ENCODE results near the gene C10orf62. TPM values are rescaled to one million over a fixed set of nuclear protein-coding genes. Genes with fewer than 3 reads are reported as not detected.

C10orf62 gene
- total RNA-seq, 4 donors from 2014 or later, result 0.32 TPM; not detected in 3

DNA sequence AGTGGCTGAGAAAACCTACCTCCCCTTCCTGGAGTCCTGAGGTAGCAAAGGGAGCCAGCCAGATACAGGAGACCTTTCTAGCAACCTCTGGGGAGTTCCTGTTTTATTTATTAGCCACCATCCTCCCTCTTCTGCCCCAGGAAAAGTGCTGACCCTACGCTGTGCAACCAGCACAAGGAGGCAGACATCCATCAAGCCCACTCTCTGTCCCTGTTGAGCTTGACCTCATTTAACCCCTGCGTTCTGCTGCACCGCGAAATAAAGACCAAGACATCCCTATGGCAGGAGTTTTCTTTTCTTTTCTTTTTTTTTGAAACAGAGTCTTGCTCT lies 42.3 kb upstream of the C10orf62 start:
- H3K4me3 ChIP-seq (ENCODE audit: low read depth, poor library complexity, severe bottlenecking), result no peak overlapping the region
- DNase-seq (ENCODE audit: low spot score in 2 of 2), result no peak
- intact Hi-C loops (cut with DNase I; ENCODE audit: low total_unique reads), result no loop called here
- WGBS, 2 donors, result 74 to 87% methylated on average over 4 of the region's 4 CpGs
- TF ChIP-seq, protein P1, sequence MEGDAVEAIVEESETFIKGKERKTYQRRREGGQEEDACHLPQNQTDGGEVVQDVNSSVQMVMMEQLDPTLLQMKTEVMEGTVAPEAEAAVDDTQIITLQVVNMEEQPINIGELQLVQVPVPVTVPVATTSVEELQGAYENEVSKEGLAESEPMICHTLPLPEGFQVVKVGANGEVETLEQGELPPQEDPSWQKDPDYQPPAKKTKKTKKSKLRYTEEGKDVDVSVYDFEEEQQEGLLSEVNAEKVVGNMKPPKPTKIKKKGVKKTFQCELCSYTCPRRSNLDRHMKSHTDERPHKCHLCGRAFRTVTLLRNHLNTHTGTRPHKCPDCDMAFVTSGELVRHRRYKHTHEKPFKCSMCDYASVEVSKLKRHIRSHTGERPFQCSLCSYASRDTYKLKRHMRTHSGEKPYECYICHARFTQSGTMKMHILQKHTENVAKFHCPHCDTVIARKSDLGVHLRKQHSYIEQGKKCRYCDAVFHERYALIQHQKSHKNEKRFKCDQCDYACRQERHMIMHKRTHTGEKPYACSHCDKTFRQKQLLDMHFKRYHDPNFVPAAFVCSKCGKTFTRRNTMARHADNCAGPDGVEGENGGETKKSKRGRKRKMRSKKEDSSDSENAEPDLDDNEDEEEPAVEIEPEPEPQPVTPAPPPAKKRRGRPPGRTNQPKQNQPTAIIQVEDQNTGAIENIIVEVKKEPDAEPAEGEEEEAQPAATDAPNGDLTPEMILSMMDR (IDR thresholded peaks at IDR 0.05), result no peak
- no peak for TF ChIP-seq POLR2A (IDR thresholded peaks at IDR 0.05)

DNA sequence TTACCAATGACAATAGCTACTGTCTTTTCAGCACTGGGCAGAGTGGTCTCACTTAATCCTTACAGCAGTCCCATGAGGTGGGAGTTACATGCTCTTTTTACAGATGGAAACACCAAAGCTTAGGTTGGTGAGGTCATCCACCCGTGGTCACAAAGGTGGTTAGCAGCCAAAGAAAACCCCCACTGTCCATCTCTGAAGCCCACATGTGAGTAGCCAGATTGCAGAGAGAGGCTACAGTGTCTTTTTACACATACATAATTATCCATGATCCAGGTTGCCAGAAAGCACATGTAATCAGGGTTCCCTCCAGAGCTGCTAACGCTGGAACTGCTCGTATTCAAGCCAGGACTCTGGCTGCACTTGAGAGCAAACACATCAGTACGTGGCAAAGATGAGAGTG lies 41.6 kb upstream of the C10orf62 start:
- intact Hi-C loops (cut with DNase I; ENCODE audit: low total_unique reads), result no loop called here
- TF ChIP-seq POLR2A (IDR thresholded peaks at IDR 0.05), result no peak
- TF ChIP-seq, protein P1 (IDR thresholded peaks at IDR 0.05), result no peak
- no peak for DNase-seq (ENCODE audit: low spot score in 2 of 2)
- no peak overlapping the region for H3K4me3 ChIP-seq (ENCODE audit: low read depth, poor library complexity, severe bottlenecking)
- WGBS, 2 donors, result 60 to 63% methylated on average over 4 of the region's 4 CpGs

DNA sequence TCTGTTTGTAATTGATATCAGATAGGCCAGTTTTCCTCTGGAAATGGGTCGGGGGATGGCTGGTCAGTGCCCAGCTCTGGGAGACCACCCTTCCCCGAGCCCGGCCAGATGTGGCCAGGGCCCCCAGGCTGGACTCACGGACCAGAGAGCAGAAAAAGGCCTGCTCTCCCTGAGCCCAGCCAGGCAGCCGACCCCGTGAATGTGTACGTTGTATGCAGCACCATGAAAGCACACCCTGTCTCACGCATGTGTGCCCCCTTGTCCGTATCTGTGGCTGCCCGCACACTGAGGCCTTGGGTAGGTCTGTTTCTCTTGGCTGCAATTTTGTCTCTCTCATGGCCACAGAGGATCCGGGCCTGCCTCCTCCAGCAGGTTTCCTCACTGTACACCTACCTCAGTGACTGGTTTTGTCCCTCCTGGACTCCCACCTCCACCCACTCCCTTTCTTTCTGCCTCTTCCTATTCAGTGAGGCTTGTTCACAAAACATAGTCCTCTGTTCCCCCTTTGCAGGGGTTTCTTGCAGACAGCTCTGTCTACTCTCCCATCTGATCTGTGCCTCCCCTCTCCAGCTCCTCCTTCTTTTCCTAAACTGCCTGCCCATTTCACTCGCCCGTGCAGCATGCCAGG lies 40.6 kb upstream of the C10orf62 start:
- intact Hi-C loops (cut with DNase I; ENCODE audit: low total_unique reads), result no loop called here
- 74 to 80% methylated on average over 13 of the region's 13 CpGs for WGBS, 2 donors
- no peak overlapping the region for H3K4me3 ChIP-seq (ENCODE audit: low read depth, poor library complexity, severe bottlenecking)
- DNase-seq (ENCODE audit: low spot score in 2 of 2), result no peak
- no peak for TF ChIP-seq POLR2A (IDR thresholded peaks at IDR 0.05)
- TF ChIP-seq, protein P1 (IDR thresholded peaks at IDR 0.05), result no peak

DNA sequence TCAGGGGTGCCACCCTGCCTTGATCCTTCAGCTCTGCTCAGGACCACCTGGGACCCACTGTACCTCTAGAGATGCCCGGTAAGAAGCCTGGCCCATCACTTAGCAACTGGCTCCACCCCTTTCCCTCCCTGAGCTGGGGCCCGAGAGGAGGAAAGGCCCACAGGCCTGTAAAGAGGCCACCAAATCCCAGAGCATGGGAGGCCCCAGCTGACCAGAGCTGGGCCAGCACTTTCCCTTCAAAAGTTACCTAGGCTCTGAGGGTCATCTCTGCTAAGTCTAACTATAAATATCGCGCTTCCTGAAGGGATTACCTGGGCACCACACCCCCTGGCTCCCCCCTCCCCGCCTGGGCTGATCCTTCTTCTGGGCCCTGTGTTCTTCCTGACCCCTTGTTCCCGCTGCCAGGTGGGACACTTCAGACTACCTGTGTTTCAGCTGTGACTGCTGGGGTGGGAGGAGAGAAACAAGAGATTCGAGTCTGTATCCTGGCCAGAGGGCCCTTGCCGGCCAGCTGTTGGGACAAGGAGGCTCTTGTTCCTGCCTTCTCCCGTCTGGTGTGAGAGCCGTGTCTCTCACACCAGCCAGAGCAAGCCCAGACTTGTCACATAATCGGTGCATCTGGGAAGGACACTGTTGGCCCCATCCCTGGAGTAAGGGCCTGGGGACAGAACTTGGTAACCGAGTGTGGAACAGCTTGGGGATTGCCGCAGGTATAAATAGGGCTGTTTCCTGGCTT lies 39.8 kb upstream of the C10orf62 start:
- DNase-seq (ENCODE audit: low spot score in 2 of 2), result no peak
- TF ChIP-seq POLR2A (IDR thresholded peaks at IDR 0.05), result no peak
- TF ChIP-seq, protein P1 (IDR thresholded peaks at IDR 0.05), result no peak
- WGBS, 2 donors, result 43 to 44% methylated on average over 13 of the region's 13 CpGs
- no peak overlapping the region for H3K4me3 ChIP-seq (ENCODE audit: low read depth, poor library complexity, severe bottlenecking)
- intact Hi-C loops (cut with DNase I; ENCODE audit: low total_unique reads), result loop anchor here (10.0 kb wide), 1 partner anchor 85 kb away; no protein-coding TSS in a partner anchor

DNA sequence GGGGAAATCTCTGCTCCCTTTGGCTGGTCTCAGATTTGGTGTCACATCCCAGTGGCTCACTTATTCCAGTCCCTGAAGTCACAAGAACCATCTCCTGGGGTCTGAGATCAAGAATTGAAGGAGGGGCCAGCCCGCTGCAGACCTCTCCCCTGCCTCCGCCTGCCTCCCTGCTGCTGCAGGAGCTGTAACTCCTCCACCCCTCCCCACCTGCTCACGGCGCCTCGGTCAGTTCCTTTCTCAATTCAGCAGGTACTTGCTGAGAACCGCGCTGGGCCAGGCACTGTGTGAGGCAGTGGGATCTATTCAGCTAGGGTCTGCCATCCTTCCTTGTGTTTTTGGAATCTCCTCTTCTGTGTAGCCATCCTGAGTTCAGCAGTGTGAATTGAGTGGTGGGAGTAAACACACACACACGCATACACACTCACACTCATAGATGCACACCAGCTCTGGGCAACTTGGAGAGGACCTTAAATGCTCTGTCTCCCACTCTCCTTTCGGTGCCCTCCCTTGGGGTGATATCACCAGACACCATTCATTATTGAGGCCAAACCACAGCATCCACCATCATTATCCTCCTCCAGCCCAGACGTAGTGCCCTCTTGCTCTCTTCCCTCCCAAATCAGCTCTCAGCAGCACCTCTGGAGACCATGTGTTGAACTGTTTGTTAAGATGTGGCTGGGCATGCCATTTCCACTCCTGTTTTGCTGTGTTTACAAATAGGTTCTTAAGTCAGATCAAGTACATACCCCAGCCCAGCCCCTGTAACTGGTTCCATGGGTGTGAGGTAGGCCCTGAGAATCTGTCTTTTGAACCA lies 39.0 kb upstream of the C10orf62 start:
- DNase-seq (ENCODE audit: low spot score in 2 of 2), result no peak
- WGBS, 2 donors, result 68 to 70% methylated on average over 10 of the region's 10 CpGs
- no peak overlapping the region for H3K4me3 ChIP-seq (ENCODE audit: low read depth, poor library complexity, severe bottlenecking)
- intact Hi-C loops (cut with DNase I; ENCODE audit: low total_unique reads), result loop anchor here (10.0 kb wide), 1 partner anchor 86 kb away; no protein-coding TSS in a partner anchor
- TF ChIP-seq POLR2A (IDR thresholded peaks at IDR 0.05), result no peak
- TF ChIP-seq, protein P1 (IDR thresholded peaks at IDR 0.05), result no peak

All from lower leg skin (tissue), 4 donors.